Left renal cortex interstitium (tissue), 4 donors: ENCODE data around the gene PSMA1. TPM values are rescaled to one million over a fixed set of nuclear protein-coding genes. Genes with fewer than 3 reads are reported as not detected.

Source experiments
- polyA plus RNA-seq, 4 donors: library from polyadenylated mRNA; unstranded; fragments of 120-200 nt; gene quantifications; one replicate each; pipeline ENCODE4 v1.2.1, GENCODE V29; 2013; ENCODE audit not compliant: insufficient read length in 4 of 4

PSMA1 gene
- polyA plus RNA-seq, 4 donors: 162 to 187 (median 172) TPM

Other genes with a start within 250 kb of the PSMA1 start
- 10 to 100 TPM; 45.9 to 59.1 (median 55.0) TPM for gene RRAS2, start 161.2 kb downstream of the PSMA1 start, polyA plus RNA-seq
- gene COPB1, start 20.6 kb downstream of the PSMA1 start, polyA plus RNA-seq: 100 to 1,000 TPM; 123 to 167 (median 144) TPM
- gene PDE3B, start 123.4 kb upstream of the PSMA1 start, polyA plus RNA-seq: 1 to 10 TPM; 6.8 to 8.8 (median 7.3) TPM